Astrocyte (in vitro differentiated cells and primary cell): ENCODE measurements around the gene RADX. TPM values are rescaled to one million over a fixed set of nuclear protein-coding genes. Genes with fewer than 3 reads are reported as not detected.

Experiments
- DNase-seq: peaks from one replicate; pipeline ENCODE4 v3.0.0-alpha.2; 2010; ENCODE audit warnings: low read depth
- FAIRE-seq: peaks from 2 replicates; lab custom pipeline; 2011; peaks lifted over from hg19 to GRCh38; lab: Jason Lieb, UNC
- H2AFZ ChIP-seq: 2 replicates; pipeline ENCODE4 v1.6.0; 2012; ENCODE audit warnings: low read depth, low read length, inconsistent platforms
- H3K27ac ChIP-seq: 2 replicates; pipeline ENCODE4 v1.5.1; 2011; ENCODE audit warnings: low read depth, low read length, inconsistent platforms
- H3K27me3 ChIP-seq: 2 replicates; pipeline ENCODE4 v1.6.0; 2011; ENCODE audit warnings: low read length, inconsistent platforms; ENCODE audit not compliant: insufficient read depth
- H3K36me3 ChIP-seq: 2 replicates; pipeline ENCODE4 v1.5.1; 2011; ENCODE audit warnings: low read length, inconsistent platforms; ENCODE audit not compliant: insufficient read depth
- H3K4me1 ChIP-seq: 2 replicates; pipeline ENCODE4 v1.5.1; 2011; ENCODE audit warnings: low read length, inconsistent platforms; ENCODE audit not compliant: insufficient read depth
- H3K4me2 ChIP-seq: 2 replicates; pipeline ENCODE4 v1.6.0; 2012; ENCODE audit warnings: low read length, inconsistent platforms
- H3K4me3 ChIP-seq: 2 replicates; pipeline ENCODE4 v1.5.1; 2011; ENCODE audit warnings: low read depth, mild to moderate bottlenecking, low read length, inconsistent platforms; ENCODE audit not compliant: insufficient read depth
- H3K79me2 ChIP-seq: 2 replicates; pipeline ENCODE4 v1.6.0; 2012; ENCODE audit warnings: mild to moderate bottlenecking, low read length, inconsistent platforms; ENCODE audit not compliant: insufficient read depth
- H3K9ac ChIP-seq: 2 replicates; pipeline ENCODE4 v1.6.0; 2012; ENCODE audit warnings: mild to moderate bottlenecking, low read length, inconsistent platforms
- H3K9me3 ChIP-seq: 2 replicates; pipeline ENCODE4 v1.5.1; 2012; ENCODE audit warnings: low read depth, mild to moderate bottlenecking, low read length, inconsistent platforms; ENCODE audit not compliant: insufficient read depth
- H4K20me1 ChIP-seq: 2 replicates; pipeline ENCODE4 v1.6.0; 2012; ENCODE audit warnings: low read length, inconsistent platforms; ENCODE audit not compliant: insufficient read depth
- H3K27ac Mint-ChIP-seq: one replicate; pipeline ENCODE4 v1.8.0; 2021; ENCODE audit warnings: mild to moderate bottlenecking, mixed read lengths; ENCODE audit not compliant: unreplicated experiment
- H3K27me3 Mint-ChIP-seq: one replicate; pipeline ENCODE4 v1.8.0; 2021; ENCODE audit warnings: low read depth, mixed read lengths; ENCODE audit not compliant: unreplicated experiment
- H3K36me3 Mint-ChIP-seq: one replicate; pipeline ENCODE4 v1.8.0; 2021; ENCODE audit warnings: low read depth, mixed read lengths; ENCODE audit not compliant: unreplicated experiment
- H3K4me1 Mint-ChIP-seq: one replicate; pipeline ENCODE4 v1.8.0; 2021; ENCODE audit warnings: low read depth, mixed read lengths; ENCODE audit not compliant: unreplicated experiment
- H3K4me3 Mint-ChIP-seq: one replicate; pipeline ENCODE4 v1.8.0; 2021; ENCODE audit warnings: mild to moderate bottlenecking, moderate library complexity, mixed read lengths; ENCODE audit not compliant: unreplicated experiment
- H3K9me3 Mint-ChIP-seq: one replicate; pipeline ENCODE4 v1.8.0; 2021; ENCODE audit warnings: mild to moderate bottlenecking, mixed read lengths; ENCODE audit not compliant: unreplicated experiment
- EZH2 ChIP-seq: IDR thresholded peaks from 2 replicates; pipeline ENCODE4 v1.6.1; 2012; ENCODE audit warnings: mild to moderate bottlenecking, low read length, inconsistent platforms; ENCODE audit not compliant: insufficient read depth
- total RNA-seq: library from RNA; stranded (reverse); gene quantifications from 2 replicates; pipeline ENCODE4 v1.2.1, GENCODE V29; 2021
- TF ChIP-seq, protein P1 (sequence below): IDR thresholded peaks from 2 replicates; pipeline ENCODE4 v1.5.1; 2011; ENCODE audit warnings: low read depth, mild to moderate bottlenecking, inconsistent platforms, low read length, moderate library complexity; ENCODE audit not compliant: insufficient read depth

Gene RADX
- total RNA-seq, 1 donor from 2014 or later = 3.0 TPM

DNA sequence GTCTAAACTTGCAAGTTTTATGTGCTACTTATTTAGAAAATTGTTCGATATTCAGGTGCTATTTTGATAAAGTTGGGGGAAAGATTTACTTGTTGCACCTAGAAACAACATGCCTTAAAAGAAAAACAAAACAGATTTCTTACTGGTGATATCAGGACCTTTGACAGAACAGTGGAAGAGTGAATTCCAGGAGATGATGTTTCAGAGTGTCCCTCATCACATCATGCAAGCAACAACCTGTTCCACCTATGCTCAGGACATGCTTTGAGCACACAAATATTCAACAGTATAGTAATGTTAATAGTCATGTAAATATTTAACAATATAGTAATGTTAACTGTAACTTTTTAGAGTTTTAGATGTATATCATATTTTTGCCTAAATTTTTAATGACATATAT lies 90.9 kb downstream of the RADX start:
- H3K27me3 Mint-ChIP-seq = no peaks in the 10 kb centered on the region
- DNase-seq = no peak
- Histone ChIP-seq H2AFZ (no peak overlapping the region), H3K36me3 (no peaks in the 10 kb centered on the region), H3K9ac (no peak overlapping the region), H3K4me1 (peaks cover 15% of the 10 kb centered on the region), H3K4me3 (no peak overlapping the region), H3K79me2 (no peaks in the 10 kb centered on the region), H3K4me2 (no peak overlapping the region), H3K27me3 (no peaks in the 10 kb centered on the region), H3K9me3 (no peaks in the 10 kb centered on the region), H3K27ac (no peak overlapping the region), H4K20me1 (no peaks in the 10 kb centered on the region)
- FAIRE-seq = no peak
- peaks cover 2% of the 10 kb centered on the region for H3K9me3 Mint-ChIP-seq
- H3K36me3 Mint-ChIP-seq = no peaks in the 10 kb centered on the region
- no peak for TF ChIP-seq EZH2
- TF ChIP-seq, protein P1, sequence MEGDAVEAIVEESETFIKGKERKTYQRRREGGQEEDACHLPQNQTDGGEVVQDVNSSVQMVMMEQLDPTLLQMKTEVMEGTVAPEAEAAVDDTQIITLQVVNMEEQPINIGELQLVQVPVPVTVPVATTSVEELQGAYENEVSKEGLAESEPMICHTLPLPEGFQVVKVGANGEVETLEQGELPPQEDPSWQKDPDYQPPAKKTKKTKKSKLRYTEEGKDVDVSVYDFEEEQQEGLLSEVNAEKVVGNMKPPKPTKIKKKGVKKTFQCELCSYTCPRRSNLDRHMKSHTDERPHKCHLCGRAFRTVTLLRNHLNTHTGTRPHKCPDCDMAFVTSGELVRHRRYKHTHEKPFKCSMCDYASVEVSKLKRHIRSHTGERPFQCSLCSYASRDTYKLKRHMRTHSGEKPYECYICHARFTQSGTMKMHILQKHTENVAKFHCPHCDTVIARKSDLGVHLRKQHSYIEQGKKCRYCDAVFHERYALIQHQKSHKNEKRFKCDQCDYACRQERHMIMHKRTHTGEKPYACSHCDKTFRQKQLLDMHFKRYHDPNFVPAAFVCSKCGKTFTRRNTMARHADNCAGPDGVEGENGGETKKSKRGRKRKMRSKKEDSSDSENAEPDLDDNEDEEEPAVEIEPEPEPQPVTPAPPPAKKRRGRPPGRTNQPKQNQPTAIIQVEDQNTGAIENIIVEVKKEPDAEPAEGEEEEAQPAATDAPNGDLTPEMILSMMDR = no peak
- H3K4me3 Mint-ChIP-seq = no peak overlapping the region
- no peak overlapping the region for H3K27ac Mint-ChIP-seq
- H3K4me1 Mint-ChIP-seq = peaks cover 12% of the 10 kb centered on the region

DNA sequence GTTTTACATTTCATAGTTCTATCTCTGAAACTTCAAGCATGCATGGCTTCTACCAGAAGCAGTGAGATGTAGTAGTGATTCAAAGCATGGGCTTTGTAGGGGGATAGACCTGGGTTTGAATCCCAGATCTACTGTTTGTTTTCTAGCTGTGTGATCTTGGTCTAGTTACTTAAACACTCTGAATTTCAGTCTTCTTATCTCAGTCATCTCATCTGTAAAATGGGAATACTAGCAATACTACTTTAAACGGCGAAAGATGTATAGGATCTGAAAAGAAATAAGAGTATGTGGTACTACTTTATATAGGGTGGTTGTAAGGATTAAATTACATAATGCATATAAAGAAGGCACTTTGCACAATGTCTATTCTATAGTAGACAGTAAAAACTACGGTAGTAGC lies 94.7 kb downstream of the RADX start:
- H3K4me3 Mint-ChIP-seq = no peak overlapping the region

More for the DNA sequence above, 94.7 kb downstream of the RADX start:
- no peak overlapping the region for H3K4me3 ChIP-seq
- FAIRE-seq = peak; percentile 96
- H3K4me2 ChIP-seq = no peak overlapping the region
- H3K27ac Mint-ChIP-seq = peak overlapping the region; percentile 4
- no peak overlapping the region for H2AFZ ChIP-seq
- TF ChIP-seq, protein P1 = no peak
- TF ChIP-seq EZH2 = no peak
- DNase-seq = no peak
- no peaks in the 10 kb centered on the region for H3K9me3 ChIP-seq
- H3K27me3 ChIP-seq = no peaks in the 10 kb centered on the region
- no peak overlapping the region for H3K9ac ChIP-seq
- H3K4me1 Mint-ChIP-seq = peaks cover 8% of the 10 kb centered on the region
- H3K36me3 Mint-ChIP-seq = no peaks in the 10 kb centered on the region
- H3K4me1 ChIP-seq = peaks cover 10% of the 10 kb centered on the region
- H3K27me3 Mint-ChIP-seq = no peaks in the 10 kb centered on the region
- no peaks in the 10 kb centered on the region for H4K20me1 ChIP-seq
- H3K27ac ChIP-seq = no peak overlapping the region
- H3K36me3 ChIP-seq = no peaks in the 10 kb centered on the region
- H3K9me3 Mint-ChIP-seq = no peaks in the 10 kb centered on the region
- no peaks in the 10 kb centered on the region for H3K79me2 ChIP-seq
